GM13976 (cell line): Measurements from ENCODE around the gene SYT3.
"Not testable (repeated sequence)": the region's sequence is repeated elsewhere in the genome, so short reads cannot be mapped to it uniquely, and the experiment has no call there.

Experiments
- DNase-seq: peaks from one replicate; pipeline ENCODE4 v3.0.0; 2012; ENCODE audit warnings: low spot score
- in situ Hi-C: fragments of 300-500 bp; cut with MboI; formaldehyde crosslinking; loops from one replicate; pipeline ENCODE4 v1.12.0; 2022; ENCODE audit warnings: low sequenced_read_pairs, mixed read lengths, inconsistent platforms; ENCODE audit not compliant: unreplicated experiment
- TF ChIP-seq, protein P1 (sequence below): IDR thresholded peaks from 2 replicates; pipeline ENCODE4 v1.5.1; 2012; ENCODE audit warnings: borderline replicate concordance, mild to moderate bottlenecking; ENCODE audit not compliant: insufficient read depth; ENCODE audit errors: extremely low read depth, missing control alignments, control extremely low read depth

The SYT3 gene

DNA sequence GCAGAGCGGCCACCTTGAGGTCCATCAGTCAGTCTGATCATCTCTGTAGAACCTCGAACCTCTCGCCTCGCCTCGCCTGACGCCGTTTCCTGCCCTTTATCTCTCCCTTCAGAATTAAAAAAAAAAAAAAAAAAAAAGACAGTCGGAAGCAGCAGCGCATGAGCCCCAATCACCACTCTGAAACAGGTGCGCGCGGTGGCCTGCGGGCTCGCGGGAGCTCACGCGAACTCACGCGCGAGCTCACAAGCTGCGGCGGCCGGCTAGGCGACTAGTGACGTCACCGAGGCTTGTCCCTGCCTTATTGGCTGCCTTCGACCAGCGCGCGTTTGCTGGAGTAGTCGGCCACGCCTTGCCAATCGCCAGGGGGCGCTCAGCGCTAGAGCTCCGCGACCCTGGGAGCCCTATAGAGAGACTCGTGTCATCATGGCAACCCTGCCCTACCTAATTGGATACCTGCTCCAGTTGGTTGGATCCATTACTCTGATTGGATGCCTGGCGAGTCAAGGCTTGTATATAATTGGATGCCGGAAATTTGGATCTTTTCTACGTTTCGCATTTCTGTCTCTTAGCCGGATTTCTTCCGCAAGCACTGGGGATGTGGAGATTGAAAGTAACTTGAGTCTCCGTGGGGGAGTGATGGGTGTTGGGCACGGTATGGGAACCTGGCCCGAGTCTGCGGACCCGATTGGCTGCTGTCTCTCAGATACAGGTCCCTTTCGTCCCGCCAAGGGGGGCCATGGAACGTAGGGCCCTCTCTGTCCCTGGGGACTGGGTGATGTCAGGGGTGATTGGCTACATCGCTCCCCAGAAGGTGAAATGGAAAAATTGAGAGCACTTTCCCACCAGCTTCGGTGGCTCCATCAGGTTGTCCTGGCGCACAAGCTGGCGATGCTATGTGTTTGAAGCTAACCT lies 31.6 kb downstream of the SYT3 start:
- in situ Hi-C loops = no loop called here
- TF ChIP-seq, protein P1, sequence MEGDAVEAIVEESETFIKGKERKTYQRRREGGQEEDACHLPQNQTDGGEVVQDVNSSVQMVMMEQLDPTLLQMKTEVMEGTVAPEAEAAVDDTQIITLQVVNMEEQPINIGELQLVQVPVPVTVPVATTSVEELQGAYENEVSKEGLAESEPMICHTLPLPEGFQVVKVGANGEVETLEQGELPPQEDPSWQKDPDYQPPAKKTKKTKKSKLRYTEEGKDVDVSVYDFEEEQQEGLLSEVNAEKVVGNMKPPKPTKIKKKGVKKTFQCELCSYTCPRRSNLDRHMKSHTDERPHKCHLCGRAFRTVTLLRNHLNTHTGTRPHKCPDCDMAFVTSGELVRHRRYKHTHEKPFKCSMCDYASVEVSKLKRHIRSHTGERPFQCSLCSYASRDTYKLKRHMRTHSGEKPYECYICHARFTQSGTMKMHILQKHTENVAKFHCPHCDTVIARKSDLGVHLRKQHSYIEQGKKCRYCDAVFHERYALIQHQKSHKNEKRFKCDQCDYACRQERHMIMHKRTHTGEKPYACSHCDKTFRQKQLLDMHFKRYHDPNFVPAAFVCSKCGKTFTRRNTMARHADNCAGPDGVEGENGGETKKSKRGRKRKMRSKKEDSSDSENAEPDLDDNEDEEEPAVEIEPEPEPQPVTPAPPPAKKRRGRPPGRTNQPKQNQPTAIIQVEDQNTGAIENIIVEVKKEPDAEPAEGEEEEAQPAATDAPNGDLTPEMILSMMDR = no peak
- peak; percentile 87 for DNase-seq

GRCh38 chr19:50607388-50607787 lies 32.3 kb downstream of the SYT3 start:
- in situ Hi-C loops = no loop called here
- DNase-seq = no peak

GRCh38 chr19:50606059-50606836 lies 33.4 kb downstream of the SYT3 start:
- in situ Hi-C loops, DNase-seq: not testable (repeated sequence)

More at GRCh38 chr19:50607388-50607787, 32.3 kb downstream of the SYT3 start:
- TF ChIP-seq, protein P1 = no peak

DNA sequence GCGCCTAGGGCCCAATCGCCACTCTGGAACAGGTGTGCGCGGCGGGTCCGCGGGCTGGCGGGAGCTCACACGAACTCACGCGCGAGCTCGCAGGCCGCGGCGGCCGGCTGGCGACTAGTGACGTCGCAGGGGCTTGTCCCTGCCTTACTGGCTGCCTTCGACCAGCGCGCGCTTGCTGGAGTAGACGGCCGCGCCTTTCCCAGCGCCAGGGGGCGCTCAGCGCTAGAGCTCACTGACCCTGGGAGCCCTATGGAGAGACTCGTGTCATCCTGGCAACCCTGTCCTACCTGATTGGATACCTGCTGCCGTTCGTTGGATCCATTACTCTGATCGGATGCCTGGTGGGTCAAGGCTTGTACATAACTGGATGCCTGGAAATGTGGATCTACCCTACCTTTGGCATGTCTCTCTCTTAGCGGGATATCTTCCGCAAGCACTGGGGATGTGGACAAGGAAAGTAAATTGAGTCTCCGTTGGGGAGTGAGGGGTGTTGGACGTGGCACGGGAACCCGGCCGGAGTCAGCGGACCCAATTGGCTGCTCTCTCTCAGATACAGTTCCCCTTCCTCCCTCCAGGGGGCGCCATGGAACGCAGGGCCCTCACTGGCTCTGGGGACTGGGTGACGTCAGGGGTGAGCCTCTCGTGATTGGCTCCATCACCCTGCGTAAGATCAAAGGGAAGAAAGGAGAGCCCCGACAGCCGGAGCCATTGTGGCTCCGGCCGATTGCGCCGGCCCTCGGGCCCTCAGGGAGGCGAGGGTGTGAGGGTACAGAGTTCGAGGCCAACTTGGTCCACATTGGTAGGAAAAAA lies 35.2 kb downstream of the SYT3 start:
- in situ Hi-C loops, DNase-seq: not testable (repeated sequence)

- TF ChIP-seq, protein P1 = no peak
- in situ Hi-C loops = no loop called here
- no peak for DNase-seq
Measured at GRCh38 chr19:50602935-50603334, 36.7 kb downstream of the SYT3 start.

DNA sequence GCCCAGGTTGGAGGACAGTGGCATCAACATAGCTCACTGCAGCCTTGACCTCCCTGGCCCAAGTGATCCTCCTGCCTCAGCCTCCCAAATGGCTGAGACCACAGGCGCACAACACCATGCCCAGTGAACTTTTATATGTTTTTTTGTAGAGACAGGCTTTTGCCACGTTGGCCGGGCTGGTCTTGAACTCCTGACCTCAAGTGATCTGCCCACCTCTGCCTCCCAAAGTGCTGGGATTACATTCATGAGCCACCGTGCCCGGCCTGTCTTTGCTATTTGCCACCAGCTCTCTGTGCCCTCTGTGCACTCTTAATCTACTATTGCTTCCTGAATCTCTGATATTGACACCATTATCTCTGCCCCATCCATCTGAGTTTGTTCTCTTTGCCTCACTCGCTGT lies 37.2 kb downstream of the SYT3 start:
- in situ Hi-C loops = no loop called here
- no peak for DNase-seq
- TF ChIP-seq, protein P1 = no peak

- no peak for DNase-seq
- in situ Hi-C loops = no loop called here
- TF ChIP-seq, protein P1 = no peak
Measured at GRCh38 chr19:50602089-50602422, 37.6 kb downstream of the SYT3 start.
